T-helper 22 cell (primary cell): ENCODE results near the gene ERLEC1.
"Not testable (repeated sequence)": the region's sequence is repeated elsewhere in the genome, so short reads cannot be mapped to it uniquely, and the experiment has no call there.

Source experiments
- DNase-seq: peaks from one replicate; pipeline ENCODE4 v3.0.0-alpha.2; 2020; ENCODE audit warnings: low read depth

The ERLEC1 gene

DNA sequence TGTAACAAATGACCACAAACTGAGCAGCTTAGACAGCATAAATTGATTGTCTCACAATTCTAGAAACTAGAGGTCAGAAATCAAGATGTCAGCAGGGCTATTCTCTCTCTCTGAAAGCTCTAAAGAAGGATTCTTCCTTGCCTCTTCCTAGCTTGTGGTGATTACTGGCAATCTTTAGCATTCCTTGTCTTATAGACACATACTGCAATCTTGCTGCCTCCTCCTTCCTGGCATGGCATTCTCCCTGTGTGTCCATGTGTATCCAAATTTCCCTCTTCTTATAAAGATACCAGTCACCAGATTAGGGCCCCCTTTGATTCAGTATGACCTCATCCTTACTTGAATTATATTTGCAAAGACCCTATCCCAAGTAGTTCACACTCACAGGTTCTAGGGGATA, 2.4 kb upstream of the ERLEC1 start:
- DNase-seq: no peak

DNA sequence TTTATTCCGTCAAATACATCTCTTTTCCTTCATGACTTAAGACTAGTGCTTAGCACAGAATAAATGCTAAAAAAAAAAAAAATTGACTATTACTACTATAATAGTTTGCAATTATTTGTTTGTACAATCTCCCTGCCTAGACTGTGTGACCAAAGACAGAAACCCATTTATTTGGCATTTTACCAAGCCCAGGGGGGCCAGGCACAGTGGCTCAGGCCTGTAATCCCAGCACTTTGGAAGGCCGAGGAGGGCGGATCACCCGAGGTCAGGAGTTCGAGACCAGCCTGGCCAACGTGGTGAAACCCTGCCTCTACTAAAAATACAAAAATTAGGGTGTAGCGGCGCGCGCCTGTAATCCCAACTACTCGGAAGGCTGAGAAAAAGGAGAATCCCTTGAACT, 1.5 kb upstream of the ERLEC1 start:
- DNase-seq: no peak

DNA sequence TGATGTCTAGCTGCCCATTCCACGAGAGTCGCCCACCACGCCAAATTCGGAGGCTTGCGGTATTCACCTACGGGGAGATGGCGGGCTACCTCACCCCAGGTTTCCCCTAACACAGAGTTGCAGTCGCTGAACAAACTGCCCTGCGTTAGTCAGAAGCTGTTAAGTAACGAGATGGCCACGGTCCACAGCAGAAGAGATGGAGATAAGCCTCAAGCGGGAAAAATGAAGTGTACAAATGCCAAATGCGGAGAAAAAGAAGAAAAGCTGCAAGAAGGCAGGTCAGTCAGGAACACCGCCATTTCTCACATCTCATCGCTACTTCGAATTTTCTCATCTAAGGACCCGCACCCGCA, 516 bp upstream of the ERLEC1 start:
- DNase-seq: no peak

DNA sequence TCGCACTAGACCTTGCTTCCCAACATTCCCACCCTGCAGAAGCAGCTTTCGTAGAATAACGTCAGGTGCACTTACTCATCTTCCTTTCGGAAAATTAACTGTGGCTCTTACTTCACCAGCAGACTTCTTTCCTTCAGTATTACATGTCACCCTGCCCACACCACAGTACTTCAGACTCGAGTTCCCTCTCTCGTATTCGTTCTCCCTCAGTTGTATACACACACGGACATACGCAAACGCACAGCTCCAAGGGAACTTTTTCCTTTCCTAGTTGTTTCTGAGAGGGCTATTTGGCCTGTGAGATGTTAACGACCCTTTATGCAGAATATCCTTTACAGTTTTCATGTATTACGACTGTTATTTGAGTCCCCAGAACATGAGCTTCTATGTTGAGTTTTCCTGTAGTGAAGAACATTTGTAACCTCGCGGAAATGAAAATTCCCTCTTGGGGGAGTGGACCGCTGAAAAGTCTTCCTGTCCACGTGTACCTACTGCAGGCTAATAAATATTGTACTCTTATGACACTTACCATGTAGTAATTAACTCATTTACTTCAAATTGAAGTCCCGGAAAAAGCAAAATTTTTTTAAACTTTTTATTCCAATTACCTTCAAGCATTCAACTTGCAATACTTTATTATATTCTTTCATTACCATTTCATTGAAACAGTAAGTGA, 908 bp downstream of the ERLEC1 start:
- DNase-seq: no peak

DNA sequence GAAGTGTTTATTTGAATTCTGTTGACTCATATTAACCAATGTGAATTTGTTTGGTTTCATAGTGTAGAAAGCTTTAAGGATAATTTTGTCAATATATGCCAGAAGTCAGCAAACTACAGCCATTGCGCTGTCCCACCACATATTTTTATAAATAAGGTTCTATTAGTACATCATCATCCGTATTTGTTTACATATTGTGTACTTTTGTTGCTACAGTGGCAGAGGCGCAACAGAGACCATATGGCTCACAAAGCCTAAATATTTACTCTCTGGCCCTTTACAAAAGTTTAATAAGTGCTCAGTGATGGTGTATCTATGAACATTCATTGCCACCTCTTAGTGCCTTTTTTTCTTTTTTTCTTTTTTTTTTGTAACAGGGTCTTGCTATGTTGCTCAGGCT, 6.4 kb downstream of the ERLEC1 start:
- DNase-seq: no peak

DNA sequence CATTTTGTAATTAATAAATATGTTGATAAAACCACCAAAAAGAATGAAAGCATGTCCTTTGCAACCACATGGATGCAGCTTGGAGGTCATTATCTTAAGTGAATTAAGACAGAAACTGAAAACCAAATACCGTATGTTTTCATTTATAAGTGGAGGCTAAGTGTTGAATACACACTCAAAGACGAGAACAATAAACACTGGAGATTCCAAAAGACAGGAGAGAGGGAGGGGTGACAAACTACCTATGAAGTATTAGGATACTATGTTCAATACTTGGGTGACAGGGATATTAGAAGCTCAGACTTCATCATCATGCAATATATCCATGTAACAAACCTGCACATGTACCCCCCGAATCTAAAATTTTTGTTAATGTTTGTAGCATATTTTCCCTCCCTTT, 7.0 kb downstream of the ERLEC1 start:
- DNase-seq: no peak

DNA sequence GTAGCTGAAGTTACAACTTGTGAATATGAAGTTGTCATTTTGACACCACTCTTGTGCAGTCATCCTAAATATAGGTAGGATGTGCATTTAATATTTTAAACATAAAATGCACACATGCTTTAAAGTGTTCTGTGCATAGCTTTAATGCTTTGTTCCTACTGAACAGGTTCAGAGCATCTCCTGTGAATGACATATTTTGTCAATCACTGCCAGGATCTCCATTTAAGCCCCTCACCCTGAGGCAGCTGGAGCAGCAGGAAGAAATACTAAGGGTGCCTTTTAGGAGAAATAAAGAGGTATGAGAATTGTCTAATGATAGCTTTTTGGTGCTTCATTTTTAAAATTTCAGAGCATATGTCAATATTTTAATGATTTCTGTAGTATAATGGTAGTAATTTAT, 14.7 kb downstream of the ERLEC1 start:
- no peak for DNase-seq

DNA sequence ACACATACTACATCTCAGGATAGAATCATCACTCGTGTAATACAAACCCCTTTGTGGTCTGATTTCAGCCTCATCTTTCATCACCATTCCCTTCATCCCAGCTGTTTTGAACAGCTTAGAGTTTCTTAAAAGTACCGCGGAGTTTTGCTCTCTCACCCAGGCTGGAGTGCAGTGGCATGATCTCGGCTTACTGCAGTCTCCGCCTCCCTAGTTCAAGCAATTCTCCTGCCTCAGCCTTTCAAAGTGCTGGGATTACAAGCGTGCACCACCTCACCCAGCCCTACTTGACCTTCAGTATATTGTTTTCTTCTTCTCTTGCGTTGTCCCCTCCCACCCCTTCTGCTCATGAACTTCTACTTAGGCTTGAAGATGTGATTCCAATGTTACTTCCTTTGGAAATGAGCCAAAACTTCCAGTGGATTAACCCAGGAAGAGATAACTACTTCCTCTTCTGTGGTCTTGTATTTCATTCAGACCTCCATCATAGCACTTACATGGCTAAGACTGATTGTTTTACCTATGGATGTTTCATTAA, 15.8 kb downstream of the ERLEC1 start:
- no peak for DNase-seq

DNA sequence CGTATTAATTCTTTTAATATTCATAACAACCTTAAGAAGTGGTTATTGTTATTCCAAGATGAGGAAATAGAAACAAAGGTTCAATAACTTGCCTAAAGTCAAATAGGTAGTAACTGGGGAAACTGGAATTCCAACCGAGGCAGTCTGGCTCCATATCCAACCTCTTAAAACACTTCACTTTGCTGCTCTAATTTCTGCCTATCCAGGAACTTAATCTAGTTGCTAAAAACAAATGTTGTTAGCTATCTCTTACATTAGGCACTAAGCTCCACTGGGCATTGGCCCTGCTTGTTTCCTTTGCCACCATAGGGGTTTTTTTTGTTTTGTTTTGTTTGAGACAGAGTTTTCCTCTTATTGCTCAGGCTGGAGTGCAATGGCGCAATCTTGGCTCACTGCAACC, 24.8 kb downstream of the ERLEC1 start:
- DNase-seq: no peak

DNA sequence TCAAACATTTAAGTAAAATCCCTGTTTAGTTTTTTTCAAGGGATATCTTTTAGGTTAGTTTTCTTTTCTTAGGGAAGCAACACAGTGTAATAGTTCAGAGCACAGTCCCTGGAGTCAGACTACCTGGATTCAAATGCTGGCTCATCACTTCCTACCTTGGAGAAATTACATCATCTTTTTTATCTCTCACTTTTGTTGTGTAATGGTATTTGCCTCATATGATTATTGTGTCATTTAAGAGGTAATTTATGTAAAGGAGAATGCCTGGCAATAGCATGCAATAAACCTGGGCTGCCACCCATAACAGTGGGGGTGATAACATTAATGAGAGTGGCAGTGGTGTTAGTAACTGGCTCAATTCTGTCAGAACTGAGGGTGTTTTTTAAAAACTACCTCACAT, 26.3 kb downstream of the ERLEC1 start:
- no peak for DNase-seq

DNA sequence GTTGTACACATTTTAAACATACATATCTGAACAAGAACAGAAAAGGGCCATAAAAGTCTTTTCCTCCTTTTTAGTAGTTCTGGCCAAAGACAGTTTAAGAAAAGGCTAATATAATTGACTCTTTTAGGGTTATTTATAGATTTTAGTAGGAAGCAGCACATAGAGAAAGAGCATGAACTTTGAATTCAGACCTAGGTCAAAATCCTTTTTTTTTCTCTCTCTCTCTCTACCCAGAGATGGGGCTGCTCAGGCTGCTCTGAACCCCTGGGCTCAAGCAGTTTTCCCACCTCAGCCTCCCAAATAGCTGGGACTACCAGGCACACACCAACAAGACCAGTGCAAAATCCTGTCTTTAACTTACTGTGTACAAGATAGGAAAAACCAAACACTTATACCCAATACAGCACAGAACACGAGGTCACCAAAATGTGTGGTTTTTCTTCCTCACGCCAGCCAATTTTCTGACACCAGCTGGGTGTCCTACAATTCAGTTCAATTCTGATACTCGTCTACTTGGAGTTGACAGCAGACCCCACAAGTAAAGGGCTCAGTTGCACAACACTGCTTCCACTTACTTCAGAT, 32.1 kb downstream of the ERLEC1 start:
- DNase-seq: no peak

DNA sequence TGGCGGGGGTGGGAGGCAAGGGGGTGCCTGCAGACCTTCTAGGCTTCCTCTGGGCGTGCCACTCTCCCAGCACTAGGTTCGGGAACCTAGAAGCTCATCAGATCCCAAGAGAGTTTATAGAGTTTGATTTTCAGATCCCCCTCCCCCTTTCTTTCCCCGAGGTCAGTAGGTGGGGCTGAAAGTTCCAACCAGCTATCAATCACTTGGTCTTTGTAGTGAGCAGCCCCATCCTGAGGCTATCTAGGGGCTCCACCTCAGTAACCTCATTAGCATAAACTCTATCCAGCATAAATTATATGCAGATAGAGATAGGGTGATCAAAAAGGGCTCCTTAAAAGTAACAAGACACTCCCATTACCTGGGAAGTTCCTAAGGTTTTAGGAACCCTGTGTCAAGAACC, 32.8 kb downstream of the ERLEC1 start:
- no peak for DNase-seq

DNA sequence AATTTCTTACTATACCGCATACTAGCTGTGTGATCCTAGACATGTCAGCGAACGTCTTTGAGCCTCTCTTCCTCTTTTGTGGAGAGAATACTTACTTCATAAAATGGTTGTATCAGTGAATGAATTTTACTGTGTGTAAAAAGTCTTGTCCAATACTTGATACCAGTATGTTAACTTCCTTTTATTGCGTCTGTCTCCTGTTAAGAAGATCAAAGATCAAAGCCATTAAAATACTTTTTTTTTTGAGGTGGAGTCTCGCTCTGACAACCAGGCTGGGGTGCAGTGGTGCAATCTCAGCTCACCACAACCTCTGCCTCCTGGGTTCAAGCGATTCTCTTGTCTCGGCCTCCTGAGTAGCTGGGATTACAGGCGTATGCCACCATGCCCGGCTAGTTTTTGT, 33.2 kb downstream of the ERLEC1 start:
- no peak for DNase-seq

DNA sequence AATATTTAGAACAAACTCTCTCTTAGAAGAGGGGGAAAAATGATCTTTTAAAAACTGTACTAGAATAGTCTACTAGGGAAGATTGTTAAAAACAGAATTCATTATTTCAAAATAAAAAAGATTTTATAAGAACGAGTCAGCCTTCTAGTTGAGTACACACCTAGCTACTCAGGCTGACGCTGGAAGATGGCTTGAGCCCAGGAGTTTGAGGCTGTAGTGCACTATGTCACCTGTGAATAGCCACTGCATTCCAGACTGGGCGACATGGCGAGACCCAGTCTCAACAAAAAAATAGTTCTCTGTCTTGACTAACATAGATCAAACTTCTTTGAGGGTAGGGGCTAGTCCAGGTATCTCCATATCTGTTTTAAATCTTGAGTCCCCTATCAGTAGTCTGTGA, 33.9 kb downstream of the ERLEC1 start:
- DNase-seq: no peak

DNA sequence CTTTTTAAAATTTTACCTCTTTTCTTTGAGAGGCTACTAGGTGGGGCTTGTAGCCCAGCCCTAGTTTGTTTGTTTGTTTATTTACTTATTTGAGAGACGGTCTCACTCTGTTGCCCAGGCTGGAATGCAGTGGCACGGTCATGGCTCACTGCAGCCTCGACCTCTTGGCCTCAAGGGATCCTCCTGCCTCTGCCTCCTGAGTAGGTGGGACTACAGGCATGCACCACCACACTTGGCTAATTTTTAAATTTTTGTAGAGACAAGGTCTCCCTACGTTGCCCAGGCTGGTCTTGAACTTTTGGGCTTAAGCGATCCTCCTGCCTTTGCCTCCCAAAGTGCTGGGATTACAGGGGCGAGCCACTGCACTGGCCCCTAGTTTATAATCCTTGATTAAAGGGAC, 35.0 kb downstream of the ERLEC1 start:
- DNase-seq: no peak

DNA sequence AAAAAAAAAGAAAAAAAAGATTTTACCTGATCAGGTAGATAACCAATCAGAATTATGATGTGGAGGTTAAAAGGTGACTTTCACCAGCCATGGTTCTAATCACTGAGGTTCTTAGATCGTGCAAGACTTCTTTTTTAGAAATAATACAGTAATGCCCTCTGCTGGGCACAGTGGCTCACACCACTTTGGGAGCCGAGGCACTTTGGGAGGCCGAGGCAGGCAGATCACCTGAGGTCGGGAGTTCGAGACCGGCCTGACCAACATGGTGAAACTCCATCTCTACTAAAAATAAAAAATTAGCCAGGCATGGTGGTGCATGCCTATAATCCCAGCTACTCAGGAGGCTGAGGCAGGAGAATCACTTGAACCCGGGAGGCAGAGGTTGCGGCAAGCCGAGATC, 36.8 kb downstream of the ERLEC1 start:
- DNase-seq: not testable (repeated sequence)

DNA sequence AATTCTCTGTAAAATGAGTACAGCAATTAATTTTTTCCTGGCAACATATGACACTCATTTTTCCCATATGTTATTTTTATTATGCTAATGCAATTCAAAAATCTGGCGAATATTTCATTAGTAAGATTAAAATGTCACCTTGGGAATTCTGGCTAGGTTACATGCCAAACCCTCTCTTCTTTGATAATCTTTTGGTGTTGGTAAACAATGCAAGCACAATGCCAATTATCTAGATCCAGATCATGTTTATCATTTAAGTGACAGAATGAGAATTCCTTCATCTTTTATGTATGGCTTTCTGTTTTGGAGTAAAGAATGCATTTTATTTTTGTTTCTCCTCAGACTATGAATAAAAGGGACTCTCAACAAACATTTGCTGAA, 39.2 kb downstream of the ERLEC1 start:
- no peak for DNase-seq

DNA sequence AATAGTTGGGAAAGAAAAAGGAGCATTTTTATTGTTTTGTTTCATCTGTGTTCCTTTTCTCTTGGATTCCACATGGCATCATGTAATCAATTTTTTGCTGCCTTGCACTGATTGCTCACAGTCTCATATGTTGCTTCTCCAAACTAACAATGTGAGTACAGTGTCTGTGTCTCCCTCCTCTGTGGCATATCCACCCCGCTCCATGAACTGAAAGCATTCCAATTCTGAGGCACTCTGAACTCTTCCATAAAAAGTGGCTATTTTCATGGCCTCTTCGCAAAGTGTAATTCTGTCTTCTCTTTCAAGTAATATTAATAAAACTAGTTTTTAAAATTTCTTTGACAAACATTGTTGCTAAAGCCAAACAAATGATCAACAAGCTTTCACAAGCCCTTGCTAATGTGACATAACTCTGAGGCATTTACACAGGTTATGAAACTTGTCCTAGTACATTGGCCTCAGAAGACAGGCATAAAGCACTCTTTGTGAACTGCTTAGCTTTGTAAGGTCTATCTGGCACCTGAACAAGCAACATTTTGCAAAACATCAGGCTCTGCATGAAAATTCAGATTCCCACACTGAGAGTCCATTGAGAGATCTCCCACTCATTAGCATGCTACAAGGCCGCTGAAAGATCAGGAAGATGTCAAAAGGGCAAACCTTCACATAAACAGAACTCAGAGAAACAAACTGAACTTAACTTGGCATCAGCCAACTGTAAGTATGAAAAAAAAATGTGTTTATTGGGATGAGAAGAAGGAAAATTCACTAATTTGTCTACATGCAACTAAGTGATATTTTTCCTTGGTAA, 39.9 kb downstream of the ERLEC1 start:
- DNase-seq: no peak

DNA sequence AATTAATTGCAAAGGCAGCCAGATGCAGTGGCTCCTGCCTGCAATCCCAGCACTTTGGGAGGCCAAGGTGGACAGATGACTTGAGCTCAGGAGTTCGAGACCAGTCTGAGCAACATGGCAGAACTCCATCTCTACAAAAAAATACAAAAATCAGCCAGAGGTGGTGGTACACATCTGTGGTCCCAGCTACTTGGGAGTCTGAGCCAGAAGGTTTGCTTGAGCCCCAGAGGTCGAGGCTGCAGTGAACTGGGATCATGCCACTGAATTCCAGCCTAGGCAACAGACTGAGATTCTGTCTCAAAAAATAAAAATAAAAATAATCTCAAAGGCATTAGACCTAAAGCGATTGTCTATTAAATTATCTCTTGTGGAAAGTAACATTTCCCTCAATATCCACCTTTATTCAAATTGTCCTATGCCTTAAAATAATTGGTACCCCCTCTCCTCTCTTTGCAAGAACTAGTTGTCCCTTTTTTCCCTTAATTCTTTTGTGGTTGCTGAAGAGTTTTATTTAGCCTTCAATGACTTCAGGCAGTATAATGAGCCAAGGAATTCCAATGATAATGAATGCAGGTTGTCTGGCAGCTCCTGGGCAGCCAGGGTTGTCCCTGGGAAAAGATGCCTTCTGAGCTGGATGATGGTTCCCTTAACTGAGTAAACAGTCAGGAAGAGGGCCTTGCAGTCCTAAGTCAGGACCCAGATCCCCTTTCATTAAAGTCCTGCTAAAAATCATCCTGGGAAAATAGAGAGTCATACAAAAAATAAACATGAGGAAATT, 40.7 kb downstream of the ERLEC1 start:
- DNase-seq: no peak

DNA sequence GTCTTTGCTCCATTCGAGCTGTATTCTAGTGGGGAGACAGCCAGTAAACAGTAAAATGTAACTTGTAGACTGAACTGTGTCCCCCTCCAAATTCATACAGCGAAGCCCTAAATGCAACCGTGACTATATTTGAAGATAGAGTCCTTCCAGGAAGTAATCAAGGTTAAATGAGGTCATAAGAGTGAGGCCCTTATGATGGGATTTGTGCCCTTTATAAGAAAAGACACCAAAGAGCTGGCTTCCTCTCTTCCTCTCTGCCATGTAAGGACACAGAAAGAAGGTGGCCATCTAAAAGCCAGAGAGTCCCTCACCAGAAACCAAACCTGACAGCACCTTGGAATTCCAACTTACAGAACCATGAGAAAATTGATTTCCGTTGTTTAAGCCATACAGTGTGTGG, 41.5 kb downstream of the ERLEC1 start:
- no peak for DNase-seq

DNA sequence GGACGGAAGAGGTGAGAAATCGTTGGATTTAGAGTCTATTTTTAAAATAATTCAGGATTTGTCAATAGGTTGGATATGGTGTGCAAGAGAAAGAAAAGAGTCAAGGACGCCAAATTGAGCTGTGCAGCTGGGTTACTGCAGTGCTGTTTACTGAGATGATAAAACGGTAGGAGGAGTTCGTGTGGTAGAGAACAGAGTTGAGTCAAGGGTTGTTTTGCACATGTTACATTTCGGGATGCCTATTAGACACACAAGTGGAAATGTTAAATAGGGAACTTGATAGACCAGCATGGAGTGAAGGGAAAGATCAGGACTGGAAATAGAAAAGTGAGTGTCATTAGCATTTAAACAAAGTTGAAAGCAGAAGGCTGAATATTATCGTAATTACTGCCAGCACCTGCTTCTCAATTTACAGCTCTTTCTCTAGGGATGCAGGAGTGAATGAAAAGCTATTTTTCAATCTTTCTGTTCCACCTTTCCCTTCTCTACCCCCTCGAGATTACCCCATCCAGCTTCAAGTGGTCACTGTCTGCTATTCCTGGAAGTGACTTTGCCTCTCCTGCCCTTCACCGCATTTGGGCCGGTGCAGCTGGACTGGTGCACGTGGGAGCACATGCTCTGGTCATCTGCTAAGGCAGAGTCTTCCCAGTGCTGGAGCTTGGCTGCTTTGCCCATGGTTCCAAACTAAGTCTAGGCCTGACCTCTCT, 42.6 kb downstream of the ERLEC1 start:
- no peak for DNase-seq

DNA sequence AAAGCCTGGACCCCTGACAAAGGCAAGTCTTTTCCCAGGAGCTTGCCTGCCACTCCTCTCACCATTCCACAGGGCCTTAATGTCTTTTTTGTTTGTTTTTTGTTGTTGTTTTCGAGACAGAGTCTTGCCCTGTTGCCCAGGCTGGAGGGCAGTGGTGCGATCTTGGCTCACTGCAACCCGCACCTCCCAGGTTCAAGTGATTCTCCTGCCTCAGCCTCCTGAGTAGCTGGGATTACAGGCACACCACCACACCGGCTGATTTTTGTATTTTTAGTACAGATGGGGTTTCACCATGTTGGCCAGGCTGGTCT, 43.1 kb downstream of the ERLEC1 start:
- DNase-seq: not testable (repeated sequence)
